ENCODE data around the gene HOXA3.

Gene HOXA3

DNA sequence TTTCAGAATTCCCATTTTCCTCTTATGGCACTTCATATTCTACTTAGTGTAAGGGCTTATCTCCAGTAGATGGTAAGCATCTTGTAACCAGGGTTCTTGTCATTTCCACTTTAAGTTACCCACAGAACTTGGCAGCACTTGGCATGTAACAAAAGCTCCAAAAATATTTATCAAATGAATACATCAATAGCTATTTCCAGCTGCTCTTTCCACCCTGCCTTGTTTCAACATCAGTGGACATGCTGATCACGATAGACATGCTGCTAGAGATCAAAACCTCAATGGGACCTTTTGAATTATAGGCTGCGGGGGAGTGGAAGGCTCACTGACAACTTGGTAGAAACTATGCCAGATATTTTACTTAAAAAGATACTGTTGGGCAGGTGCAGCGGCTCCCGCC lies 89.4 kb downstream of the HOXA3 start:
- no peak overlapping the region for H3K9ac ChIP-seq (ENCODE audit: low read length)
- DNase-seq: no peak
- no peaks in the 10 kb centered on the region for H3K9me3 ChIP-seq (replicated peaks; ENCODE audit: insufficient read depth, low read length)
- H3K27ac ChIP-seq (ENCODE audit: low read length): no peak overlapping the region
- no peak overlapping the region for H2AFZ ChIP-seq (ENCODE audit: low read length)
- no peaks in the 10 kb centered on the region for H3K4me1 ChIP-seq (ENCODE audit: low read length)
- H3K4me3 ChIP-seq (ENCODE audit: low read length): no peak overlapping the region
- H4K20me1 ChIP-seq (ENCODE audit: insufficient read depth, low read length): no peaks in the 10 kb centered on the region
- H3K4me2 ChIP-seq (ENCODE audit: low read depth, low read length): no peak overlapping the region
- H3K79me2 ChIP-seq (ENCODE audit: low read length): no peaks in the 10 kb centered on the region
- no peaks in the 10 kb centered on the region for H3F3A ChIP-seq (ENCODE audit: insufficient read depth, low read length)
- no peaks in the 10 kb centered on the region for H3K9me2 ChIP-seq (replicated peaks; ENCODE audit: insufficient read depth, low read length)
- H3K36me3 ChIP-seq (replicated peaks; ENCODE audit: insufficient read depth, low read length): no peaks in the 10 kb centered on the region
- TF ChIP-seq EZH2 (optimal IDR thresholded peaks at IDR 0.05; ENCODE audit: low read depth, low read length) (no peak), EZH2phosphoT487 (IDR thresholded peaks at IDR 0.05; ENCODE audit: low read length) (no peak)
- TF ChIP-seq, protein P1, sequence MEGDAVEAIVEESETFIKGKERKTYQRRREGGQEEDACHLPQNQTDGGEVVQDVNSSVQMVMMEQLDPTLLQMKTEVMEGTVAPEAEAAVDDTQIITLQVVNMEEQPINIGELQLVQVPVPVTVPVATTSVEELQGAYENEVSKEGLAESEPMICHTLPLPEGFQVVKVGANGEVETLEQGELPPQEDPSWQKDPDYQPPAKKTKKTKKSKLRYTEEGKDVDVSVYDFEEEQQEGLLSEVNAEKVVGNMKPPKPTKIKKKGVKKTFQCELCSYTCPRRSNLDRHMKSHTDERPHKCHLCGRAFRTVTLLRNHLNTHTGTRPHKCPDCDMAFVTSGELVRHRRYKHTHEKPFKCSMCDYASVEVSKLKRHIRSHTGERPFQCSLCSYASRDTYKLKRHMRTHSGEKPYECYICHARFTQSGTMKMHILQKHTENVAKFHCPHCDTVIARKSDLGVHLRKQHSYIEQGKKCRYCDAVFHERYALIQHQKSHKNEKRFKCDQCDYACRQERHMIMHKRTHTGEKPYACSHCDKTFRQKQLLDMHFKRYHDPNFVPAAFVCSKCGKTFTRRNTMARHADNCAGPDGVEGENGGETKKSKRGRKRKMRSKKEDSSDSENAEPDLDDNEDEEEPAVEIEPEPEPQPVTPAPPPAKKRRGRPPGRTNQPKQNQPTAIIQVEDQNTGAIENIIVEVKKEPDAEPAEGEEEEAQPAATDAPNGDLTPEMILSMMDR (IDR thresholded peaks at IDR 0.05; ENCODE audit: low read length): no peak
- H3K27me3 ChIP-seq (replicated peaks; ENCODE audit: insufficient read depth, low read length): no peaks in the 10 kb centered on the region

Data from MM.1S (cell line).